ENCODE data around the gene GRID2. TPM values are rescaled to one million over a fixed set of nuclear protein-coding genes. Genes with fewer than 3 reads are reported as not detected.

GRID2 gene
- total RNA-seq, 1 donor from 2014 or later: not detected

- H3K4me3 ChIP-seq: no peak overlapping the region
- intact Hi-C loops (cut with DNase I): no loop called here
- DNase-seq (ENCODE audit: extremely low spot score in 2 of 2): no peak
- H3K36me3 ChIP-seq: no peaks in the 10 kb centered on the region
- no peak overlapping the region for H3K27ac ChIP-seq
- H3K4me1 ChIP-seq: no peaks in the 10 kb centered on the region
- TF ChIP-seq POLR2A (IDR thresholded peaks at IDR 0.05): no peak
- TF ChIP-seq POLR2AphosphoS5 (IDR thresholded peaks at IDR 0.05; ENCODE audit: insufficient read depth in 1 of 2, low read depth in 1 of 2): no peak
- no peak for TF ChIP-seq CTCF (IDR thresholded peaks at IDR 0.05)
- H3K9me3 ChIP-seq: no peaks in the 10 kb centered on the region
- no peaks in the 10 kb centered on the region for H3K27me3 ChIP-seq
Measured at GRCh38 chr4:92529510-92529909, 225.7 kb downstream of the GRID2 start.

GRCh38 chr4:92535599-92535998 is 231.8 kb downstream of the GRID2 start:
- Histone ChIP-seq H3K36me3 (no peaks in the 10 kb centered on the region), H3K27ac (no peak overlapping the region), H3K4me3 (no peak overlapping the region), H3K9me3 (no peaks in the 10 kb centered on the region), H3K27me3 (no peaks in the 10 kb centered on the region), H3K4me1 (no peaks in the 10 kb centered on the region)
- no peak for TF ChIP-seq POLR2A (IDR thresholded peaks at IDR 0.05)
- TF ChIP-seq POLR2AphosphoS5 (IDR thresholded peaks at IDR 0.05; ENCODE audit: insufficient read depth in 1 of 2, low read depth in 1 of 2): no peak
- TF ChIP-seq CTCF (IDR thresholded peaks at IDR 0.05): no peak
- intact Hi-C loops (cut with DNase I): no loop called here
- DNase-seq (ENCODE audit: extremely low spot score in 2 of 2): no peak

- DNase-seq (ENCODE audit: extremely low spot score in 2 of 2): no peak
- no peaks in the 10 kb centered on the region for H3K9me3 ChIP-seq
- H3K4me1 ChIP-seq: no peaks in the 10 kb centered on the region
- intact Hi-C loops (cut with DNase I): no loop called here
- no peaks in the 10 kb centered on the region for H3K27me3 ChIP-seq
- TF ChIP-seq POLR2AphosphoS5 (IDR thresholded peaks at IDR 0.05; ENCODE audit: insufficient read depth in 1 of 2, low read depth in 1 of 2): no peak
- TF ChIP-seq POLR2A (IDR thresholded peaks at IDR 0.05): no peak
- no peak for TF ChIP-seq CTCF (IDR thresholded peaks at IDR 0.05)
- H3K36me3 ChIP-seq: no peaks in the 10 kb centered on the region
- no peak overlapping the region for H3K4me3 ChIP-seq
- no peak overlapping the region for H3K27ac ChIP-seq
Measured at GRCh38 chr4:92551616-92552015, 247.8 kb downstream of the GRID2 start.

- no peak for DNase-seq (ENCODE audit: extremely low spot score in 2 of 2)
- TF ChIP-seq POLR2AphosphoS5 (IDR thresholded peaks at IDR 0.05; ENCODE audit: insufficient read depth in 1 of 2, low read depth in 1 of 2) (no peak), CTCF (IDR thresholded peaks at IDR 0.05) (no peak), POLR2A (IDR thresholded peaks at IDR 0.05) (no peak)
- Histone ChIP-seq H3K36me3 (no peaks in the 10 kb centered on the region), H3K4me3 (no peak overlapping the region), H3K4me1 (no peaks in the 10 kb centered on the region), H3K9me3 (no peaks in the 10 kb centered on the region), H3K27ac (no peak overlapping the region), H3K27me3 (no peaks in the 10 kb centered on the region)
- intact Hi-C loops (cut with DNase I): no loop called here
Measured at GRCh38 chr4:92566269-92566668, 262.5 kb downstream of the GRID2 start.

- no peak for DNase-seq (ENCODE audit: extremely low spot score in 2 of 2)
- TF ChIP-seq CTCF (IDR thresholded peaks at IDR 0.05) (no peak), POLR2AphosphoS5 (IDR thresholded peaks at IDR 0.05; ENCODE audit: insufficient read depth in 1 of 2, low read depth in 1 of 2) (no peak), POLR2A (IDR thresholded peaks at IDR 0.05) (no peak)
- Histone ChIP-seq H3K27ac (no peak overlapping the region), H3K4me1 (no peaks in the 10 kb centered on the region), H3K9me3 (no peaks in the 10 kb centered on the region), H3K36me3 (no peaks in the 10 kb centered on the region), H3K27me3 (no peaks in the 10 kb centered on the region), H3K4me3 (no peak overlapping the region)
- intact Hi-C loops (cut with DNase I): no loop called here
Measured at GRCh38 chr4:92580816-92581215, 277.1 kb downstream of the GRID2 start.
